Left renal pelvis (tissue), 4 donors: ENCODE results near the gene TPRN. TPM values are rescaled to one million over a fixed set of nuclear protein-coding genes. Genes with fewer than 3 reads are reported as not detected.

Experiments
- DNase-seq, 4 donors: peaks; one replicate each; pipeline ENCODE4 v3.0.0-alpha.2; 2013; ENCODE audit warnings: low read depth in 4 of 4, low spot score in 3 of 4
- polyA plus RNA-seq, 4 donors: library from polyadenylated mRNA; unstranded; fragments of 120-200 nt; gene quantifications; one replicate each; pipeline ENCODE4 v1.2.1, GENCODE V29; 2013; ENCODE audit not compliant: insufficient read length in 4 of 4

Gene TPRN
- polyA plus RNA-seq, 4 donors, result 8.3 to 19.6 (median 11.5) TPM

DNA sequence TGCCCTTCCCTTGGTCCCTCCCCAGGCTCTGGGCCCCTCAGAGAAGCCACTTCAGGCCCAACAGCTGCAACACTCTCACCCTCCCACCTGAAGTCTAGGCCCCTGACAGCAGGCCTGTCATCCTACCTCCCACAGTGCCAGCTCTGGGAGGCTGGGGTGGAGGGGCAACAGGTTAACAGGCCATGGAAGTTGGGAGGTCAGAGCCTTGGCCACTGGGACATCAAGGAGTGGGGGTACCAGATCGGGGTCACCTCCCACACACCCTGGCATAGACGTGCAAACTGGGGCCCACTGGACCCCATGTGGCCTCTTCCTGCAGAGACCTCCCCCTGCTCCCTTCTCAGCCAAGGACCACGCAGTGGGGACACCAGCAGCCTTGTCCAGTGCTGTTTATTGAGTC, 9.3 kb downstream of the TPRN start:
- no peak for DNase-seq

DNA sequence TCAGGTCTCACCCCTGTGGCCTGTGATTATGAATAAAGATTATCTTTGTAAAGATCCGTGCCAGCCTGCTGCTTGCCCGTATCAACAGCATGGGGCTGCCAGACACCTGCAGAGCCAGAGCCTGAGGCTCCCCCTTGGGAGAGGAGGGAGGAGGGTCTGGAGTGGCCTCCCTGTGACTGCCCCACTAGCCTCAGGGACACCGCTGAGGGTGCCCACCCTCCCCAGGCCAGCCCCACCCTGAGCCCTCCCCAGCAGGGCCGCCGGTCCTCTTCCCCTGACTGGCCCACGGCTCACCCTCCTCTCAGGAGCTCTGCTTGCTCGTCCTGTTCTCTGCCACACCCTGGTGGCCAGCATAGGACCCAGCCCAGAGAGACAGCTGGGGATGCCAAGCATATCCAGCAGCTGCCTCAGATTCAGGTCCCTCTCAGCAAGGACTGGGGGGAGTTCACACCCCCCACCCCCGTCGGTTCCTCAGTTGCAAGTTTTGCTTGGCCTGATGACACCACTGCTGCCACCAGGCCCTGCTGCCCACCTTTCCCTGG, 10.2 kb downstream of the TPRN start:
- DNase-seq, result no peak

DNA sequence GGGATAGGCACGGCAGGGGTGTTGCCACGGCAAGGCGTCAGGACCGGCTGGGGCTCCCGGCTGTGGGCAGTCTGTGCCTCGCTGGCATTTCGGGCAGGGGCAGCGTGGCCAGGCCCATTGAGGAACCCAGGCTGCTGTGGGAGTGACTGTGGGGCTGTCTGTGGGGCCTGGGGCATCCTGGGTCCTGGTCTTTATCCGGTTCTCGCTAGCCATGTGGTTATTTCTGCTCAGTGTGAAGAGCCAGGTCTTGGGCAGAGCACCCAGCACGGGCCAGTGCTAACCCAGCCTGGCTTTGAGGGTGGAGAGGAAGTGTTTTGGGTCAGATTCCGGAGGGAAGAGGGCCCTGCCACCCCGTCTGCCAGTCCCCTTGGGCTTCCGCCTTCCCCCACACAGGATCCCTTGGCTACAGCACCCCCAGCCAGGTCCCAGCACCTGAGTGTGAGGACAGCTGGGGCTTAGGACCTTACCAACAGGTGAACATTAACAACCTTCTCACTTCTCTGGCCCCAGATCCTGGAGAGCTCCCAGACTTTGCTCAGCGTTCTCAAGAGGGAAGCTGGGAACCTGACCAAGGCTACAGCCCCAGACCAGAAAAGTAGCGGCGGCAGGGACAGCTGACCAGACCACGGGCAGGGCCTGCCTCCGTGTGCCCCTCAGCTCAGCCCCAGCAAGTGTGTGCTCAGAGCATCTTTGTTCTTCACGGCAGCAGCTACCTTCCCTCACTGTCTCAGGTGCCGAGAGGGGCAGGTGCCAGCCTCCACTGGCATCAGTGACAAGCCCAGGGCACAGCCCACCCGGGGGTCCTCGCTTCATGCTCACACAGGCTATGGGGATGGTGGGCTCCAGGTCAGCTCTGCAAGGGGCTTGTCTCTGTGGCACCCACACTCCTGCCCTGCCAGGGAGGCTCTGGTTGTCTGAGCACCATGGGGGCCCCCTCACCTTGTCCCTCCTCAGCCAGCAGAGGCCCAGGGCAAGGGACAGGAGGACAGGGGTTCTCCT, 10.9 kb downstream of the TPRN start:
- no peak for DNase-seq

DNA sequence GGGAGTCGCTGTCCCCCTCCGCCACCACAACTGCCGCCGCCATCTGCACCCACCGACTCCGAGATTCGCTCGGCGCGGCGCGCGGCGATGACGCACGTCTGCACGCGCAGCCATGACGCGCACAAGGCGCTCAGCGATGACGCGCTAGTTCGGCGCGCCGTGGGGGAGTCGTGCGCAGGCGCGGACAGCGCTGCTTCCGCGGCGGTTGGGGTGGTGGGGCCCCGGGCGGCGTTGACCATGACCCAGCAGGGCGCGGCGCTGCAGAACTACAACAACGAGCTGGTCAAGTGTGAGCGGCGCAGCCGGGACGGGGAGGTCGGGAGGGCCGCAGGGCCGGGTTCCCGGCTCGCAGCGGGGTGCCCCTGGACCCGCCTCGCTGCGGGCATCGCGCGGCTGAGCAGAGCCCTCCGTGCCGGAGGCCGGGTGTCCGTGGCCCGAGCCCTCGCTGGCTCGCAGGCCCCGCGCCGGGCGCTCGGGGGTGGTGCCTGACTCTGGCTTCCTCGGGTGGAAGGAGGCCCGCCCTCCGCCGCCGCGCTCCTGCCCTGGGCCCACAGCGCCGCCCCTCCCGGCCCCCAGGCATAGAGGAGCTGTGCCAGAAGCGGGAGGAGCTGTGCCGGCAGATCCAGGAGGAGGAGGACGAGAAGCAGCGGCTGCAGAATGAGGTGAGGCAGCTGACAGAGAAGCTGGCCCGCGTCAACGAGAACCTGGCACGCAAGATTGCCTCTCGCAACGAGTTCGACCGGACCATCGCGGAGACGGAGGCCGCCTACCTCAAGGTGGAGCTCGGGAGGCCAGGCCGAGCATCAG, 11.8 kb downstream of the TPRN start, which contains the start of the genes ANAPC2 and SSNA1:
ANAPC2 (minus strand) TSS at position 71 of the 807 bp plus-strand sequence; CDS start at position 43, 28 bp downstream.
SSNA1 (plus strand) TSS at position 187 of the 807 bp plus-strand sequence; CDS start at position 238, 51 bp downstream.
- peak; percentile 88 to 92 (median 90) for DNase-seq

DNA sequence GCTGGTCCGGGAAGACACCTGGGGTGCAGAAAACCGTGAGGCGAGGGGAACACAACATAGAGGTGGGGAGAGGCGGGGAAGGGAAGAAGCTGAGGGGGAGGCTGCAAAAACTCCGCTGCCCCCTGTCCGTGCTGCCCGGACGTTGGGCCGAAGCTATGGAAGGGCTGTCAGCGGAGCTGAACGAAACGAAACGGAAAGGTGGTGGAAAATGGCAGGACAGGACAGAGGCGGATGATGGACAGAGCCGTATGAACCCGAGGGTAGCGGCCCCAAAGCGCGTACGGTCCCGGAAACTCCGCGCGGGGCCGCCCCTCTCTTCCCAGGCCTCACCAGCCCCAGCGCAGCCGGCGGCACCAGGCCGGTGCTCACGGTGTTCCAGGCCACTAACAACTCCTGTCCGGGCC, 12.5 kb downstream of the TPRN start:
- DNase-seq, result no peak

DNA sequence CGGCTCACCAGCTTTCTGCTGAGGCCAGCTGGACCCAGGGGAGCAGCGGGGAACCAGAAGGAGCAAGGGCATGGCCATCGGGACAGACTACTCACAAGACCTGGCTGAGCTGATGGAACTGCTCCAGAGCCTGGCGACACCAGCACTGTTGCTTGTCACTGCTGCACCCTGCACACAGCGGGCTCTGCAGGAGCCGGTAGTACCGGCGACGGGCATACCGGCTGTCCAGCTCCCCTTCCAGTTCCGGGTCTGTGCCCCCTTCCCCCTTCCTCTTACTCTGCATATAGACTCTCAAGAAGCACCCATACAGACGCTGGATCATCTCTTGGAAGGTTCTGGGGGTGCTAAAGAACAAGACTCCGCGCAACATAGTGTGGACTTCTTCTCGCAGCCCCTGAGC, 13.2 kb downstream of the TPRN start:
- no peak for DNase-seq

DNA sequence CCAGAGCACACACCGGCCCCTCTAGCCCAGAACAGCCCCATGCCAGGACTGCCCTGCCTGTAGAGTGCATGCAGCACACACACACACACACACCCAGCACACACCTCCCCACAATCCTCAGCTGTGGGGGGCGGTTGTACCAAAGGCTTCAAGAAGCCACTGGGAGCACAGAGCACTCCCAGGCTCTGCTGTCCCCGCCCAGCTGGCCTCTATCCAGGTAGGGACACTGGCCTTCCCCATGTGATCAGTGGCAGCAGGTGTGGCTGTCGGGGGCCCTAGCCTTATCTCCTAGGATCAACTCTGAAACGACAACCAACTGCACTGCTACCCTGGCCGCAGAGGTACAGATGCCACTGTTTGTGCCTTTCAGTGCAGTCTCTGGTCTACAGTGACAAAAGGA, 14.2 kb downstream of the TPRN start:
- DNase-seq, result no peak

DNA sequence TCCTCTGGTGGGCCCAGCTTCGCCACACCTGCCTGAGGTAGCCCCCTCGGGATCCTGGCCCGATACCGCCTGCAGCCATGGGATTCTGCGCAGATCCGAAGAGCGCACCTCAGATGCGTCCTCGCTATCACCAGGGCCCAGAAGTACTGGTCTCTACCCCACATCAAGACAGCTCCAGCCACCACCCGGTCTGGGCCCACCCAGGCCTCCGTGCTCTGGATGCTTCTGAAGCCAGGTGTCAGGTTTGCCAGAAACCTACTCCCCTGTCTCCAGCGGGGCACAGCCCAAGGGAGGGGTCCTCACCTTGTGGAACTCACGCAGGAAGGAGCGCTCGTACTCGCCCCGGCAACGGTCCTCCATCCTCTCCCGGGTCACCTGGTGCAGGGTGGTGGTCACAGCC, 14.6 kb downstream of the TPRN start:
- DNase-seq, result no peak

DNA sequence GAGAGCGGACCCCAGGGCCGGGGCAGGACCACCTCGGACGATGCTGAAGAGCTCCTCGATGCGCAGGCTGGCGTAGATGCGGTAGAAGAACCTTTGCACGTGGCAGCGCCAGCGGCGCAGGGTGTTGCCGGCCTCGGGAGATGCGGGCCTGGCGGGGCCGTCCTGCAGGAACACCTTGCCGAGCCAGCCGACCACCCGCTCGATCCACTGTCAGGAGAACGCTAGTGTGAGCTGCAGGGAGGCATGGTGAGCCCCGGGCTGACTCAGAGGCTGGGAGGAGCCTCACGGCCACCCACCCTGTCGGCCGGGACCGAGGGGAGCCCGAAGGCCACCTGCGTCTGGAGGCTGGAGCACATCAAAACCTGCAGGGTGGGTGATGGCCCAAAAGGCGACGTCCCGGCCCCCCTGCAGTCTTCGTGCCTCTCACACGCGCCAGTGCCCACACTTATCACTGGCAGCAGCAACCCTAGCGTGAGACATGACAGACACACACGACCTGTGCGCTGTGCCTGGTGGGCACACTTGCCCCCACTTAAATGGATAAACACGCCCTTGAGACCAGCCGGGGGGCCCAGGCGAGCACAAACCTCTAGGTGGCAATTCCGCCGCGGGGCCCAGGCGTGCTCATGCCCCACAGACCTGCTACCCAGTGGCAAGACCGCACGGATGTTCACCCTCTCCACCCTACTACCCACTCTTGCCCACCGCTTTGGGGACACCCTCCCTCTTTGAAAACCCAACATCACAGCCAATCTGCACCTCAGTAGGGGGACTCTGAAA, 15.5 kb downstream of the TPRN start:
- DNase-seq, result no peak

DNA sequence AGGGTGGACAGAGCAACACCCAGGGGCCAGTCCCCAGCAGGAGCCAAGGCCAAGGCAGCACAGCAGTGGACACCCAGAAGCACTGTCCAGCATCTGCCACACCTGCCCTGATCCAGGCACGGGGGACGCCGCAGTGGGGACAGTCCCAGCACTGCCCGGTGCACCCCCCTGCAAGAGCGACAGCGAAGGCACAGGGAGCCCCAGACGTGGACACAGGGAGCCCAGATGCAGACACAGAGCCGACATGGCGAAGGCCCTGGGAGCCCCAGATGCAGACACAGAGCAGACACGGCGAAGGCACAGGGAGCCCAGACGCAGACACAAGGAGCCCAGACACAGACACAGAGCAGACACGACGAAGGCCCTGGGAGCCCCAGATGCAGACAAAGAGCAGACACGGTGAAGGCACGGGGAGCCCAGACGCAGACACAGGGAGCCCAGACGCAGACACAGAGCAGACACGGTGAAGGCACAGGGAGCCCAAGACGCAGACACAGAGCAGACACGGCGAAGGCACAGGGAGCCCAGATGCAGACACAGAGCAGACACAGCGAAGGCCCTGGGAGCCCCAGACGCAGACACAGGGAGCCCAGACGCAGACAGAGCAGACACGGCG, 16.5 kb downstream of the TPRN start:
- DNase-seq, result no peak

DNA sequence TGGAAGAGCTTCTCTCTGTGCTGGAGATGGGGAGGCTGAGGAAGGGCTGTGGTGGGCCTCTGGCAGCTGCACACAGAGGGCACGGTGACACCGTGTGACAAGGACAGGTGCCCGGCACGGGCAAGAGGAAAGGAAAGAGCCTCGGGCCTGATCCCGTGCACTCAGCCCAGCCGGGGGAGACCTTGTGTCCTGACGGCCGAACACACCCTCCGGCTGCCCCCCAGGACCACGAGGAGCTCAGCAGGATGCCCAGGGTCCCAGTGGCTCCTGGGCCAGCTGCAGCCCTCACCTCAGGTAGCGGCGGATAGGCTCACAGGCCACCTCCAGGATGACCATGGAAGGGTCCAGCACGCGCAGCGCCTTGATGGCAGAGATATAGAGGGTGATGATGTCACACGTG, 17.7 kb downstream of the TPRN start:
- DNase-seq, result no peak

DNA sequence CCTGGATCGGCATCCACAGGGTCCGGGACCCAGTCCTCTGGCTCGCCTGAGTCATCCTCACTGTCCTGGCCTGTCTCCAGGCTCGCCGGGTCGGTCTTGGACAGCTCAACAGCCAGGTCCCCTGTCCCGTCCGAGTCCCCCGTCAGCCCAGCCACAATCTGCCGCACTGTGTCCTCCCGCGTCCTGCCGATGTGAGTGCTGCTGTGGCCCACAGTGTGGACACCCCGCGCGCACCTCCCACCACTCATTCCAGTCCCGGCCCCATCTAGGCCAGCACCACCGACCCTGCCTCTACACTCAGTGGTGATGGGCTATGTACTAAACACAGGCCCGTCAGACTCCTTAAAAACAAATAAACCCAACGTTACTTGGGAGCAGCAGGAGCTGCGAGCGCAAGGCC, 18.9 kb downstream of the TPRN start:
- no peak for DNase-seq

DNA sequence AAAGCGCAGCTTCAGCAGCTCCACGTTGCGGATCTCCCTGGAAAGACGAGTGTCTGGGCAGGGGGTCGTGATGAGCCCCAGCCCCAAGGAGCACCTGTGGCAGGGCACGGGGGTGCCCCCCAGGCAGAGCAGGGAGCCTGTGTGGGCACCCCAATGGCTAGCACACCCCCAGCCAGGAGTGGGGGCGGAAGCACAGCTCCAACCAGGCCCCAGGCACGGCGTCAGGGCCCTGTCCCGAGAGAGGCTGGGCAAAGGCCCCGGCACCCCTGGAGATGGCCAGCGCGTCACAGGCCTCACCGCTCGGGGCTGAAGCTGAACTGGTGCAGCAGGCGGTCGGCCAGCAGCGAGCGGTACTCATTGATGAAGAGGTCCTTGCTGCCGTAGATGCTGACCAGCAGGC, 20.1 kb downstream of the TPRN start:
- no peak for DNase-seq

DNA sequence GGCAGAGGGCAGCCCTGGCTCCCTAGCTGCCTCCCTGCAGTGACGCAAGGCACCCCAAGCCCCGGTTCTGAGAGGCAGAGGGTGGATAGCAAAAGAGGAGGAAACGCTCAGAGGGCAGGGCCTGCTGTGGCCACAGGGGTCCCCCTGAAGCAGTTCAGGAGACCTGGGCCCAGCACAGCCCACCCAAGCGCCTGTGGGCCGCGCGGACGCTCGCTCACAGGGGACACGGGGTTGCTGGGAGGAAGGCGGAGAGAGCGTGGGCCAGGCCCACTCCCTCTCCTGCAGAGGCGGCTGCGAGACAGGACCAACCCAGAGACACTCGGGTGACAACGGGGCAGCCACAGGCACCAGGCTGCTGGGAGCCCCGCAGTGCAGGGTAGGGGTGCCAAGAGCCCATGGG, 20.8 kb downstream of the TPRN start:
- no peak for DNase-seq

DNA sequence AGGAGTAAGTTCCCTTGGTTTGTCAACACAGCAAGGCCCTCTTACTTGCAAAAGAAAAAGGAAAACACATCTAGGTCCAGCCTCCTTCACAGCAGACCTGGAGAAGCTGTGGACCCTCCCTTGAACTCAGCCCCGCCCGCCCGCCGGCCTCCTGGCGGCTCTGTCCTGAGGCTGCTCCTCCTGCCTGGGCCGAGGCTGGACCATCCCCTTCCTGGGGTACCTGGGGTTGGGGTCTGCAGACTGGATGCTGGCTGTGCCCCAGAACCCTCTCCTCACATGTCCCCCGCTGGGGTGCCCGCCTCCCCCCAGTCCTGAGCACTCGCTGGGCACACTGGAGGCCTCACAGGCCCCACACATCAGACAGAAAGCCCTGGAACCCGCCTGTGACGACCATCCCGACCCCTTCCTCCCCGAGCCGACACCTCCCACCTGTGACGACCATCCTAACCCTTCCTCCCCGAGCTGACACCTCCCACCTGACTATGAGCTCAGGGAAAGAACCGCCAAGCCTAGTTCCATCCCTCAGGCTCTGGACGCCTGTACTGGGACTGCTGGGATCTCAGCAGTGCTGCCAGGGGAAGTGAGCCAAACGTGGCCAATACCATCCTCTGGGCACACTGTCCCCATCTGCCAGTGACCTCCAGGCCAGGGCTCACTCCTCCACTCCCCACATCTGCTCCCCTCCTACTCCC, 21.5 kb downstream of the TPRN start:
- no peak for DNase-seq

DNA sequence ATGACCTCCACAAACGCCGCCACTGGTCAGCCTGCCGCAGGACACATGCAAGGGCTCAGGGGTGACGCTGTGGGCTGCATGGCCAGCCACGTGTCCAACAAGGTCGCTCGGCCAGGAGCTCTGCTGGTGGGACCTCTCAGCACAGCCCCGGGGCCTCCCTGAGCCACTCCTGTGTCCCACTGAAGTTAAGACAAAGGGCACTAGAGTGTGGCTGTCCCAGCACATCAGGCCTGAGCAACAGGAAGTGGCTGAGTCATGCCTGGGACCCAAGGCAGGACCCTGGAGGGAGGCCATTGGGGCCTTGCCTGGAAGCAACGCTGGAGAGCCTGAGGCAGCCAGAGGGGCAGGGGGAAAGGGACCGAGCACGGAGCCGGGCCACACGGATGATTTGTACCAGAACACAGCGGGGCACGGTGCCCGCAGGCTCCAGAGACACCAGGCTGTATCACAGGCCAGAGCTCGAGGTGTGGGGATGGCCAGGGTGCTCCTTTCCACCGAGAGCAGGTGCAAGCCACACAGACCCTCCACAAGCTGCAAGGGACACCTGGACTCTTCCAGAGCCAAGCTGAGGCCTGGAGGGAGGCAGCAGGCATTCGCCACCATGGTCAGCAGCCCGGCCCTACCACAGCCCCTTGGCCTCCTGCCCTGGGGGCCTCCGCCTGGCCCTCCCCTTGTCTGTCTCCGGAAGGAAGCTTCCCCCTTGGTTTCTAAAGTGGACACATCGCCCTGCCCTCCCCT, 22.2 kb downstream of the TPRN start:
- no peak for DNase-seq

DNA sequence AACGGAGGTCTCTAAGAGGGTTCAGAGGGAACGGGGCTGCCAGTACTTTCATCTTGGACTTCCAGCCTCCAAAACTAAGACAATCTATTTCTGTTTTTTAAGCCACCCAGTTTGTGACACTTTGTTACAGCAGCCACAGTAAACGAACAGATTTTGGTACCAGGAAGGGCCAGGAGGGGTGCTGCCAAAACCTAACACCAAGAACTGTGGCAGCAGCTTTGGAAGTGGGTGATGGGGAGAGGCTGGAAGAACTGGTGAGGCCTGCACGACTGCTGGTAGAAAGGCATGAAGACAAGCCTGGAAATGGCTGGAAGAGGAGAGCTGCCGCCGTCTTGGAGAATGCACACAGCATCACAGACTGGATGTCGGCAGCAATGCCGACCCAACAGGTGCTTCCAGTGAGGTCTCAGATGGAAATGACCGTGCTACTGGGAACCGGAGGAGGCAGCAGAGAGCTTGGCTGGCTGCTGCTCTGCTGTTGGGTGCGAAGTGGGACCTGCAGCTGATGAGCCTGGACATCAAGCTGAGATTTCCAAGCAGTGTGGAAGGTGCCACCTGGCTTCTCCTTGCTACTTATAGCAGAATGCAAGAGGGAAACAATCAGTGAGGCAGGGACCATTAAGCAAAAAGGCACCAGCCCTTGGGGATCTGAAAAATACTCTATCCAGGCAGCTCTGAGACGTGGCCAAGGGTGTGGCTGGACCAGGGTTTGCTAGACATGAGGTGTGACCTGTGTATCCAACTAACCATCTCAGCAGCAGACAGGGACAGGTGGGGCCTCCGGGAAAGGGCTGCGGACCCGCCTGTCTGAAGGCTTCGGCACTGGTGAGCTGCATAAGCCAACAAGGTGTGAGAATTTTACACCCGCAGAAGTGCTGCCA, 24.0 kb downstream of the TPRN start:
- DNase-seq, result no peak
